GM18870 (cell line): Measurements from ENCODE around the gene SCN4A.
A peak's percentile ranks its signal among the peaks of the same experiment; 100 is the strongest.
"Not testable (repeated sequence)": the region's sequence is repeated elsewhere in the genome, so short reads cannot be mapped to it uniquely, and the experiment has no call there.

ENCODE experiments used
- ATAC-seq: cut with Tn5 transposase; IDR thresholded peaks from one replicate; pipeline ENCODE4 v1.9.1; 2021; ENCODE audit warnings: moderate library complexity; ENCODE audit not compliant: unreplicated experiment

The SCN4A gene

DNA sequence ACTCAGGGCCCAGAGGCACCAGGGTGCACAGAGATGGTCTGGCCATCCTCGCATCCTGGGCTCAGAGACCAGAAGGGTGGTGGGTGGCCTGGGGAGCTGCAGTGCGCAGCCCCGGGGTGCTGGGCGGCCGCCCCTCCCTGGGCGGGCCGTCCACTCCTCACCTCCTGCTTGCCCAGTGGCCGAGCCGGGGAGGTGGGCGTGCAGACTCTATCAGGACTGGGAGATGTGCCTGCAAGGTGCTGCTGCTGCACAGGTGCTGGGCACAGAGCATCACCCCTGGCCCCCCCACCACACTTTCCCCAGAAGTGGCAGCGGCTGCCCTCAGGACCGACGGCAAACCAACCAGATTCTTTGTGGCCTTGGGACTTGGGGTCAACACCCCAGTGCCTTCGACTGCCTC lies at the start of gene SCN4A:
TSS of gene SCN4A (minus strand) at position 123 of the 400 bp plus-strand sequence. CDS start at position 46, 77 bp downstream.
- no peak for ATAC-seq

DNA sequence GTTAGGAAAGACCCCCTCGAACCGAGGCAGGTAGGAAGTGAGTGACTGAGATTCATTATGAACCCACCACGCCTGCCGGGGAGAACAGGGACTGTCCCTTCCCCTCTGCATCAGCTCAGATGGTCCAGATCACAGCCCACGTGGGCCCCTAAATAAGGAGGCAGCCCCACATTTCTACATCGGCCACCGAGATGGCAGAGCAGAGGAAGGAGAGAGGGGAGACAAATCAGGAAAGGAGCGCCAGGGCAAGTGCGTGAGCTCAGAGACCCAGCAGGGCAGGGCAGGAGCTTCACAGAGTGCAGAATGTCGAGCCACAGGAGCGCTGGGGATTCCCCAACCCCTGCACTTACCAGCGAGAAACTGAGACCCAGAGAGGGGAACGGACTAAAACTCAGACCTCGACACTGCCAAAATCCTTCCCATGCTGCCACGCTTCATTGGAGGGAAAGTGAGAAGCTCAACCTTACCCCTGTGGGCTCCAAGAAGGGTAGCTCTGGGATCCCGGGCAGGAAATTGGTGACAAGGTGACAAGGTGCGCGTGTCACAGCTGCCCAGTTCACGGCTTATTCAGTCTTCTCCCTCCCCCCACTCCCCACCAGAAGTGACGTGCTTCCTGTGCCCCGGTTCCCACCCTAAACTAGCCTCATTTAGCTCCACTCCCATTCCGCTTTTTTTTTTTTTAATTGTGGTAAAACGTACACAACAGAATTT lies 47.5 kb upstream of the SCN4A start, which contains the start of gene ICAM2:
TSS of gene ICAM2 (minus strand) at position 578 of the 711 bp plus-strand sequence. CDS start 13,942 bp downstream, outside the sequence.
- peak; percentile 57 for ATAC-seq

DNA sequence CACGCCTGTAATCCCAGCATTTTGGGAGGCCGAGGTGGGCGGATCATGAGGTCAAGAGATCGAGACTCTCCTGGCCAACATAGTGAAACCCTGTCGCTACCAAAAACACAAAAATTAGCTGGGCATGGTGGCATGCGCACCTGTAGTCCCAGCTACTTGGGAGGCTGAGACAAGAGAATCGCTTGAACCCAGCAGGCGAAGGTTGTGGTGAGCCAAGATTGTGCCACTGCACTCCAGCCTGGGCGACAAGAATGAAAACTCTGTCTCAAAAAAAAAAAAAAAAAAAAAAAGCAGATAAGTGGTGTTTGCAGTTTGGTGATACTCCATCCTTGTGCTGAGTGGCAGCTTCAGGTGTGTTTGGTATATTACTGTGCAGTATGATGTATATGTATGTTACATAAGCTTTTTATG lies 46.8 kb upstream of the SCN4A start:
- peak; percentile 17 for ATAC-seq

DNA sequence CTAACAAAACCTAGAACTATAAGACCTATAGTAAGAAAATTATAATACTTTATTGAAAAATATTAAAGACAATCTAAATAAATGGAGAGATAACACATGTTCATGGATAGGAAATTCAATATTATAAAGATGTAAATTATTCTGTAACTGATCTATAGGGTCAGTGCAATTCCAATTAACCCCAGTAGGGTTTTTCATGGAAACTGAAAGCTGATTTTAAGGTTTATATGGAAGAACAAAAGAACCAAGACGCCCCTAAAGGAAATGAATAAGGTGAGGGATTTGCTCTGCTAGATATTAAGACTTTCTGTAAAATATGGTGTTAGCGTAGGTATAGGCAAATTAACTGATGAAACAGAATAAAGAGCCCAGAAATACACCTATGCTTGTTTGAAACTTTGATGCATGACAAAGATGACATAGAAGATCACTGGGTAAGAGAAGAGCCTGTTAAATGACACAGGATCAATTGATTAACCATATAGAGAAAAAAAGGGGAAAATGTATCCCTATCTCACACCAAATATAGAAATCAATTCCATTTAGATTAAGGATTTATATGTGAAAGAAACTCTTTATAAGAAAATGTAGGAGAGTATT lies 44.8 kb upstream of the SCN4A start:
- ATAC-seq, result no peak

DNA sequence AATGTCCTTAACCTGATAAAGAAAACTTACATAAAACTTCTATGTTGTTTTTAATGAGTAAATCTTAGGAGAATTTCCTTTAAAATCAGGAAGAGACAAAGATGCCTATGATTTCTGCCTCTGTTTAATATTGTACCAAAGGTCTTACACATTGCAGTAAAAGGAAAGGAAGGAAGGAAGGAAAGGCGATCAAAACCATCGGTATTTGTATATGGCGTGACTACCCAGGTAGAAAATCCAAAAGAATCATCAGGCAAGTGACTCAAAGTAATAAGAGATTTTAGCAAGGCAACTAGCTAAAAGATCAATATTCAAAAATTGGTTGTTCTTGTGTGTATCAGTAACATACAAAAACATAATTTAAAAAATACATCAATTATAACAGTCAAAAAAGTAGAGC lies 44.3 kb upstream of the SCN4A start:
- ATAC-seq, result no peak

DNA sequence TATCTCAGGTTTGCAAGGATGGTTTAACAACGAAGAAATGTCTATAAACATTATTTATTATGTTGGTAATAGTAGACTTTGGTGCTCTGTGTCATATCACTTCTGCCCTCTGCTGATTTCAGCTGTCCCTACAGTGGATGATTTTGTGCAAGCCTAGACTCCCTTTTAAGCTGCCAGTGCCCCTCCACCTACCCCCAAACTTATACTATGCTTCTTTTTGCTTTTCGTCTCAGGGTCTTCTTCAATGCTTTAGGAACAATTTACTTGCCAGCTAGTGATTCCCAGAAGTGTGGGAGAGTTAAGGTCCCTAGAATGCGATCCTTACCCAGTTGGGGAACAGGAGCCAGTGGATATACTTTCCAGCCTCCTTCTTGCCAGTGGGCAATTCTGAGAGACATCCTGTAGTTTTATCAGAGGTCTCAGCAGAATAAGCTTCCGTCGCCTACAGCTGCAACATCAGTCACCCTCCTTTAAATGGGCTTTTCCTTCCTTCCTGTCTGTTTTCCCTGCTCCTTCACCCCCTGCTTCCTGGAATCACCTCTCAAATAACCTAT lies 43.6 kb upstream of the SCN4A start:
- no peak for ATAC-seq

DNA sequence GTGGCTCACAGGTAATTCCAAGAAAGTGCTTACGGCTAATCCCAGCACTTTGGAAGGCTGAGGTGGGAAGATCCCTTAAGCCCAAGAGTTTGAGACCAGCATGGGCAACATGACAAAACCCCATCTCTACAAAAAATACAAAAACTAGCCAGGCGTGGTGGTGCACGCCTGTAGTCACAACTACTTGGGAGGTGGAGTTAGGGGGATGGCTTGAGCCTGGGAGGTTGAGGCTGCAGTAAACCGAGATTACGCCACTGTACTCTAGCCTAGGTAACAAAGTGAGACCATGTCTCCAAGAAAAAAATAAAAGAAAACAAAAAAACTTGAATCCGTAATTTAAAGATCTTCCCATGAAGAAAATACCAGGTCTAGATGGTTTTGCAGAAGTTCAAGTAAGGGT lies 42.7 kb upstream of the SCN4A start:
- ATAC-seq, result no peak

DNA sequence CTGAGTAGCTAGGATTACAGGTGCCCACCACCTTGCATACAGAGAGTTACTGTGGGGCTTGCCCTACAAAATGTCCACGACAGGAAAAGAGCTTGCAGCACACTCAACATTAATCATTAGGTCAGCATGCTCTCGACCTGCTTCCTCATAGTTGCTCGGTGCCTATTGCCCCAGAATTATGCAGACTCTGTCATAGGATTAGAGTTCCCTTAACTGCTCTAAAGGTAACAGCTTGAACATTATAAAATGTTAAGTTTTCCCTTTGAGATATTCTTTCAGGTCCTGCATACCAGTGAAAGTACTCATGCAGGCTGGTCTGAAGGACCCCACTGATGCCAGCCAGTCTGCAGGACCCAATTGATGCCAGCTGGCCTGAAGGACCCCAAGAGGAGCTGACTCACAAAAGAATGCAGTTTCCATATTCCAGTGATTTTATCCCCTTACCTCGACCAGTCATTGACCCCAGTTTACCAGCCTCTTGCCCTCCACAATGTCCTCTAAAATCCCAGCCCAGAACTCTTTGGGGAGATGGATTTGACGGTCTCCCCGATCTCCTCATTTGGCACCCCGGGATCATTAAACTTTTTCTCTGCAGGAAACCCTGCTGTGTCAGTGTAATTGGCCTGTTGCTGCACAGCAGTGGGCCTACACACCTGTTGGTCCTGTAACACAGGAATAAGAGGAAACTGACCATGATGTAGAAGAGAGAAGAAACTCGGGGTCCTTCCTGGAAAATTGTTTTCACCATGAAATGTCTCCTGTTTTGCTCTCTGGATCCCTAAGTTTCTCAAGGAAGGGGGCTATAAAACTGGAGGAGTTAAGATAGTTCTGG lies 37.1 kb upstream of the SCN4A start:
- no peak for ATAC-seq

DNA sequence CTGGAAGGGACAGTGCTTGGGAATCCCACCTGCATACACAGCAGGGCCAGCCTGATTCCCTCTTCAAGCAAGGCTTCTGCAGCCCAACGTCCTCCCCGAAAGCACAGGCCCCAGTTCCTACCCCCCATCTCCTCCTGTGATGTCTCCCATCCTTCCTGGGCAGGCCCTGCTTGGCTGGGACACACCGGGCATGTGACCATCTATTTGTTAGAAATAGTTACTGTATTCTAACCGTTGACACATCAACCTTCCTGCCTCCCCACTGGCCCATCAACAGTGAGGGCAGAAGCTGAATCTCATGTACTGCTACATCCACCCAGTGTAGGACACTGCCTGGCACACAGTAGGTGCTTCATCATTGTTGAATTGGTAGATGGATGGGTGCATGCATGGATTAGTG lies 36.1 kb upstream of the SCN4A start:
- no peak for ATAC-seq

DNA sequence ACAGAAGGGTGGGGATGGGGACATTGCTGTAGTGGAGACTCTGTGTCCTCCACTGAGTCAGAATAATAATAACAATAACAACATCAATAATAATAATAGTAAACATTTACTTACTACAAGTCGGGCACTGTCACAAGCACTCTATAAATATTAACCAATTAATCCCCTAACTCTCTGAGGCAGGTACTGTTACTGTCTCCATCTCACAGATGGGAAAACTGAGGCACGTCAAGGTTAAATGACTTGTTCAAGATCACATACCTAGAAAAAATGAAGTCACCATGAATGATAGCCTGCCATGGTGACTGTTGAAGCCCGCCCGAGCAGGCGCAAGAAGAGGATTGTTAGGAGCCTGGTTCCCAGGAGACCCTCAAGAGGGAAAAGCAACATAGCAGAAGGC lies 35.6 kb upstream of the SCN4A start:
- no peak for ATAC-seq

DNA sequence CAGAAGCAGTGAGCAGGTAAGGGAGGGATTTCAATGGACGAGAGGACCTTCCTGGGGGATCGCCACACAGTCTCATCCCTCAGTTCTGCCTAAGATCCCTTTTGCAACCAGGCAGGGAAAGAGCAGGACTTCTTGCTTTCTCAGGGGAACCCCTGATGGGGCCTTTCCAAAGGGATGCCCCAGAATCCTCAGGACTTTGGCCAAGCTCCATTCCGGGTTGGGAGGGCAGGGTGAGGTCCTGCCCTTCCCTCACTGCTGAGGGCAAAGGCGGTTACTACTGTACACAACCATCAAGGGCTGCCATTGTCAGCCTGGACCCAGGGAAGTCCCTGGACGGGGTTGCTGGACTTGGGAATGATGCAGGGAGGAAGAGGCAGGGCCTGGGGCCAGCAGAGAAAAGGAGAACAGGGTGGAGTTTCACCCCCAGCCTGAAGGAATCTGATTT lies 35.1 kb upstream of the SCN4A start:
- ATAC-seq, result no peak

DNA sequence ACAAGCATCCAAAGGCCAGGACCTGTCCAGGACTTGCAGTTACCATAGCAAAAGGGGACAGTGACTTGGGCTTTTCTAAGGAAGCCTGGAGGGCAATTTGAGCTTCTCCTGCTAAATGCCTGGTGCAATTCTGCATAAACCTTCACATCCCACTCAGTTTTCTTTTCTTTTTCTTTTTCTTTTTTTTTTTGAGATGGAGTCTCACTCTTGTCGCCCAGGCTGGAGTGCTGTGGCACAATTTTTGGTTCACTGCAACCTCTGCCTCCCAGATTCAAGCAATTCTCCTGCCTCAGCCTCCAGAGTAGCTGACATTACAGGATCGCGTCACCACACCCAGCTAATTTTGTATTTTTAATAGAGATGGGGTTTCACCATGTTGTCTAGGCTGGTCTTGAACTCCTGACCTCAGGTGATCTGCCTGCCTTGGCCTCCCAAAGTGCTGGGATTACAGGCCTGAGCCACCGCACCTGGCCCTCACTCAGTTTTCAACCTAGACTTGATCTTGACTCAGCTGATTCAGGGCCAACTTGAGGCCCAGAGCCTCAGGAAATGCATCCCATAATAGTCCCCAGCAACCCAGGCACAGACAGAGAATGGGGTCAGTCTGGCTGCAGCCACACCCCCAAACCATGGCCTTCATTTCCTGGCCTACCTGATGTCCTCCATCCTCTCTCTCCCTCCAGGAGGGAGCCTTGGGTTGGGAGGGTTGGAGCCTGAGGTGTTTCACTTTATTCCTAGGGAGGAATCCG lies 34.5 kb upstream of the SCN4A start:
- not testable (repeated sequence) for ATAC-seq

DNA sequence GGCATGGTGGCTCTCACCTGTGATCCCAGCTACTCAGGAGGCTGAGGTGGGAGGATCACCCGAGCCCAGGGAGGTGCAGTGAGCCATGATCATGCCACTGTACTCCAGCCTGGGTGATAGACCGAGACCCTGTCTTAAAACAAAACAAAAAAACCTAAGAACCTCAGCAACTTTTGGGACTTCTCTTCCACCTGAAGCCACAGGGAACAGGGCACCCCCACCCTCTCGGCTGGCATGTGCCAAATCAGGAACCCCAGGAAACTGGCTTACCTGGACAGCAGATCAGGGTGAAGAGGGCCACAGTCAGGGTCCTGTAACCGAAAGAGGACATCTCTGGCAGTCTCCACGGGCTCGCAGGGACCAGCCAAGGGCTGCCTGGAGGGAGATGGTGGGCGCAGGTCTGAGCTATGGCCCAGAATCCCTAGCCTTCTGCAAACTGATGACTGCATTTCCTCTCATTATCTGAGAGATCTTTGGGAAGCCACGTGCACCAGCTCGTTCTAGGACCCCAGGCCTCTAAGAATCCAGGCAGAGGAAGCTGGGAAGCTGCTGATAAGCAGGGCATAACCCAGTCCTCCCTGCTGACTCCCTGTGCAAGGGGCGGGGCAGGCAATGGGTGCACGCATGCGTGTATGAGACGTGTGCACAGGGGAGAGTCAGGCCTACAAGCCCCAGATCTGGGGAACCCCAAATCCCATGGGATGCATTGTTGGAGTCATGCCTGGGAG lies 33.8 kb upstream of the SCN4A start:
- ATAC-seq, result no peak

DNA sequence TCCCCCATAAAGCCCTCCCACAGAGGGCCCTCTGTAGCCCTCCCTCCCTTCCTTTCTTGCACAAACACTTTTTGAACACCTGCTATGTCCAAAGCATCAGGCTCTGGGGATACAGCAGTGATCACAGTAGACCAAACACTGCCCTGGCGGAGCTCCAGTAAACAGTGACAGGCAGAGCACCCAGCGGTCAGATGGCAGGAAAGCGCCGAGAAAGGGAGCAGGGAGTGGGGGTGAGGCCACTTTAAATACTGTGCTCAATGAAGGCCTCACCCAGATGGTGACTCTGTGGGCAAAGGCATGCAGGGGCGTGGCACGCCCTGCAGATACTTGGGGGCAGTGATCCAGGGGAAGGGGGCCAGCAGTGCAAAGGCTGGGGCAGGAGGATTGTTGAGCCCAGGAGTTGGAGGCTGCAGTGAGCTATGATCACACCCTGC lies 33.0 kb upstream of the SCN4A start:
- no peak for ATAC-seq

DNA sequence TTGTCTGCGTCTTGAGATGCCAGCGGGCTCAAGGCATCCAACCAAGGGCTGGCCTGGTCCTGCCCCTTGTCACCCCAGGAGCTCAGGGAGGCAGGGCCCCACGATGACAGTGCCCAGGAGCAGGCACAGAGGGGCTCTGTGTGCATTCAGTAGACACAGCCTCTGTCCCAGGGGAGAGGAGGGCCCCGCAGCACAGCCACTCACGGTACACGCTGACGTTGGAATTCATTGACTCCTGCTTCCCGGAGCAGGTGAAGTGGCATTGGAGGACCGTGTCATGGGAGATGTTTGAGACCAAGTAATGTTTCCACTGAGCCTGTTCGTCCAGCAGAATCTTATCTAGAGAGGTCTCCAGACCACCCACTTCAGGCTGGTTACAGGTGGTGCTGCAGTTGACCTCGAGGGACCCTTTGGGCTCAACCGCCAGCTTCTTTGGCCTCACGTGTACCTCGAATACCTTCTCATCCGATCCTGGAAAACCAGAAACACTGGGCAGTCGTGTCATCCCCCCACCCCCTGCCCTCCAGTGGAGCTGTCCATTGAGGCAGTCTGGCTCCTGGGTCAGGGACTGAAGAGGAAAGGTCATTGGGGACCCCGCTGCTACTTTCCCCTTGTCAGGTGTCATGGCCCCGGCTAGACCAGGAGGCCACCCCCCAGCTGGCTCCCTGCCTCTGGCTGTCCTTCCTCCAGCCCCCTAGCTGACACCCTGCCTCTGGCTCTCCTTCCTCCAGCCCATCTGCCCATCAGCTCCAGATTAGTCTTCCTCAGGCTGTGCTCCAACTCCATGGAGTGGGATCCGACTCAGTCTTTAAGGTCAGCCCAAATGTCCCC lies 32.4 kb upstream of the SCN4A start:
- ATAC-seq, result no peak

DNA sequence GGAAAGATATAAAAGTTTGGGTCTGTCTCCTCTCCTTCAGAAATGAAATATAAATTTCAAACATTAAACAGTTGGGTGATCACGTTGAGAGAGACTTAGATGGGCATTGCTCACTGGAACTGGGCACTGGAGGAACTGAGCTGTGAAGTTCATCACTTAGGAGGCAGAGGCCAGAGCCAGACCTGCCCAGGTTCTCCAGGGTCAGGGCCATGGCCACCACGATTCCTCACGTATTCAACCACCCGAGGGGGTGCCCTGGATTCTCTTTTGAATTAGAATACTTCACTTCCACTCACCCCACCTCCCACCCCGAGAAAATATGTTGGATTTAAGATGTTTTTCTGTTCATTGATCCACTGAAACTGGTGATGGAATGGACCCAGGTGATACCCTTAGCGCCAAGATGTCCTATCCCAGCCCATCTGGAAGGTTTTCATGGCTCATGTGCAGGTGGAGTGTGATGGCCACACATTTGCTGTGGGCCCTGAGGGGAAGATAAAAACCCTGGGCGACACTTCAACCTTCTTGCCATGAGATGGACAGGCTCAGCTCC lies 31.6 kb upstream of the SCN4A start:
- ATAC-seq, result no peak

DNA sequence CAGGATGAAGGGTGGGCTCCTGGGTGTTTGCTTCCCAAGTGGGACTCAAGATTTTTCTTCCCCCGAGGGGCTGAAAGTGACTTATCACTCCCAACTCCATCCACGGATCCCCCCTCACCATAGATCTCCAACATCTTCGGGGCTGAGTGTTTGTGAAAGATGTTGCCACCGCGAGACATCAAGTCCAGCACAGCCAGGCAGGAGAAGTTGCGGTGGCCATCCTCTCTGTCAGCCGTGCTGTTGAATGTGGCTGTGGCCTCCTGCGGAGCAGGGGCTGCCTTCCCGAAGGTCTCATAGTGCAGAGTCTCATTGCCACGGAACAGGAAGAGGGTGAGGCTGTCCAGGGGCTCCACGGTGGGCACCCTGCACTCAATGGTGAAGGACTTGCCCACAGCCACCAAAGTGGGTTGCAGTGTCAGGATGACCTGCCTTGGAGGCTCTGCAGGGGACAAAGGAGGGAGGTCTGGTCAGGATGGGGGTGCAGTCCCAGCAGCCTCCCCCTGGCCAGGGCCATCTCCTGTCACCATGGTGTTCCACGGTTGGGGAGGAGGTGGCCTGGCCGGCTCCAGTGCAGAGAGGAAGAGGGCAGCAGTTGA lies 30.9 kb upstream of the SCN4A start:
- ATAC-seq, result no peak
